GM12878 (cell line): ENCODE measurements around the gene SAMHD1.

Experiments used
- ELK1 ChIP-seq: IDR thresholded peaks from 2 replicates; pipeline ENCODE4 v1.6.1; 2012; ENCODE audit warnings: low read depth, low read length, improper control_type of control experiment
- EP300 ChIP-seq, 2 experiments: fragments of 150-350 bp in 1 of 2; IDR thresholded peaks; 2 replicates each; pipeline ENCODE4 v1.6.1; 2011 to 2012; ENCODE audit warnings: low read depth in 2 of 2, low read length in 2 of 2, borderline replicate concordance in 1 of 2, improper control_type of control experiment in 1 of 2, inconsistent platforms in 1 of 2; ENCODE audit not compliant: control insufficient read depth in 1 of 2
- GABPA ChIP-seq: IDR thresholded peaks from 2 replicates; pipeline ENCODE4 v1.6.1; 2014; ENCODE audit warnings: antibody characterized with exemption, low read depth, mild to moderate bottlenecking, inconsistent platforms
- POLR2A ChIP-seq: IDR thresholded peaks from 2 replicates; pipeline ENCODE4 v1.6.1; 2011; ENCODE audit warnings: low read depth, mild to moderate bottlenecking, low read length
- TF ChIP-seq, protein P1 (sequence below), 3 experiments: IDR thresholded peaks in 2 of 3; conservative IDR thresholded peaks in 1 of 3; 2 replicates each; pipeline ENCODE4 v1.5.1; 2011; ENCODE audit warnings: low read depth in 3 of 3, low read length in 3 of 3, mild to moderate bottlenecking in 3 of 3, control low read depth in 2 of 3, moderate library complexity in 2 of 3, inconsistent platforms in 1 of 3, mixed read lengths in 1 of 3; ENCODE audit not compliant: control insufficient read depth in 2 of 3, insufficient read depth in 1 of 3; ENCODE audit errors: extremely low read depth in 1 of 3
- TF ChIP-seq, protein P2 (sequence below): fragments of 450-650 bp; formaldehyde crosslinking; IDR thresholded peaks from 2 replicates; pipeline ENCODE4 v1.5.0; 2022; ENCODE audit warnings: mild to moderate bottlenecking, missing genetic modification characterization

GRCh38 chr20:36865076-36865860 is 86.2 kb downstream of the SAMHD1 start:
- TF ChIP-seq POLR2A, result no peak
- TF ChIP-seq, protein P1, sequence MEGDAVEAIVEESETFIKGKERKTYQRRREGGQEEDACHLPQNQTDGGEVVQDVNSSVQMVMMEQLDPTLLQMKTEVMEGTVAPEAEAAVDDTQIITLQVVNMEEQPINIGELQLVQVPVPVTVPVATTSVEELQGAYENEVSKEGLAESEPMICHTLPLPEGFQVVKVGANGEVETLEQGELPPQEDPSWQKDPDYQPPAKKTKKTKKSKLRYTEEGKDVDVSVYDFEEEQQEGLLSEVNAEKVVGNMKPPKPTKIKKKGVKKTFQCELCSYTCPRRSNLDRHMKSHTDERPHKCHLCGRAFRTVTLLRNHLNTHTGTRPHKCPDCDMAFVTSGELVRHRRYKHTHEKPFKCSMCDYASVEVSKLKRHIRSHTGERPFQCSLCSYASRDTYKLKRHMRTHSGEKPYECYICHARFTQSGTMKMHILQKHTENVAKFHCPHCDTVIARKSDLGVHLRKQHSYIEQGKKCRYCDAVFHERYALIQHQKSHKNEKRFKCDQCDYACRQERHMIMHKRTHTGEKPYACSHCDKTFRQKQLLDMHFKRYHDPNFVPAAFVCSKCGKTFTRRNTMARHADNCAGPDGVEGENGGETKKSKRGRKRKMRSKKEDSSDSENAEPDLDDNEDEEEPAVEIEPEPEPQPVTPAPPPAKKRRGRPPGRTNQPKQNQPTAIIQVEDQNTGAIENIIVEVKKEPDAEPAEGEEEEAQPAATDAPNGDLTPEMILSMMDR (IDR thresholded peaks at IDR 0.05 in 2 of 3, conservative IDR thresholded peaks at IDR 0.05 in 1 of 3; ENCODE audit: control insufficient read depth in 2 of 3, extremely low read depth in 1 of 3, insufficient read depth in 1 of 3, low read depth in 3 of 3, low read length in 3 of 3), result no peak
- no peak for TF ChIP-seq ELK1
- no peak for TF ChIP-seq GABPA
- TF ChIP-seq, protein P2, sequence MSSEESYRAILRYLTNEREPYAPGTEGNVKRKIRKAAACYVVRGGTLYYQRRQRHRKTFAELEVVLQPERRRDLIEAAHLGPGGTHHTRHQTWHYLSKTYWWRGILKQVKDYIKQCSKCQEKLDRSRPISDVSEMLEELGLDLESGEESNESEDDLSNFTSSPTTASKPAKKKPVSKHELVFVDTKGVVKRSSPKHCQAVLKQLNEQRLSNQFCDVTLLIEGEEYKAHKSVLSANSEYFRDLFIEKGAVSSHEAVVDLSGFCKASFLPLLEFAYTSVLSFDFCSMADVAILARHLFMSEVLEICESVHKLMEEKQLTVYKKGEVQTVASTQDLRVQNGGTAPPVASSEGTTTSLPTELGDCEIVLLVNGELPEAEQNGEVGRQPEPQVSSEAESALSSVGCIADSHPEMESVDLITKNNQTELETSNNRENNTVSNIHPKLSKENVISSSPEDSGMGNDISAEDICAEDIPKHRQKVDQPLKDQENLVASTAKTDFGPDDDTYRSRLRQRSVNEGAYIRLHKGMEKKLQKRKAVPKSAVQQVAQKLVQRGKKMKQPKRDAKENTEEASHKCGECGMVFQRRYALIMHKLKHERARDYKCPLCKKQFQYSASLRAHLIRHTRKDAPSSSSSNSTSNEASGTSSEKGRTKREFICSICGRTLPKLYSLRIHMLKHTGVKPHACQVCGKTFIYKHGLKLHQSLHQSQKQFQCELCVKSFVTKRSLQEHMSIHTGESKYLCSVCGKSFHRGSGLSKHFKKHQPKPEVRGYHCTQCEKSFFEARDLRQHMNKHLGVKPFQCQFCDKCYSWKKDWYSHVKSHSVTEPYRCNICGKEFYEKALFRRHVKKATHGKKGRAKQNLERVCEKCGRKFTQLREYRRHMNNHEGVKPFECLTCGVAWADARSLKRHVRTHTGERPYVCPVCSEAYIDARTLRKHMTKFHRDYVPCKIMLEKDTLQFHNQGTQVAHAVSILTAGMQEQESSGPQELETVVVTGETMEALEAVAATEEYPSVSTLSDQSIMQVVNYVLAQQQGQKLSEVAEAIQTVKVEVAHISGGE, result no peak
- no peak for TF ChIP-seq EP300 (IDR thresholded peaks at IDR 0.05; ENCODE audit: borderline replicate concordance in 1 of 2, control insufficient read depth in 1 of 2, low read depth in 2 of 2, low read length in 2 of 2)
